Activated CD8-positive, alpha-beta memory T cell treated with anti-CD3 and anti-CD28 coated beads for 24 hours (primary cell): Measurements from ENCODE around the gene KPNB1.
A peak's percentile ranks its signal among the peaks of the same experiment; 100 is the strongest.

Source experiments
- DNase-seq: peaks from one replicate; pipeline ENCODE4 v3.0.0-alpha.2; 2020

Gene KPNB1

GRCh38 chr17:47698749-47699535, 49.2 kb downstream of the KPNB1 start:
- peak; percentile 97 for DNase-seq

- no peak for DNase-seq
Observed at GRCh38 chr17:47699536-47699840, 49.8 kb downstream of the KPNB1 start.

- peak; percentile 74 for DNase-seq
Observed at GRCh38 chr17:47700471-47701449, 51.0 kb downstream of the KPNB1 start.

GRCh38 chr17:47701608-47702007, 51.9 kb downstream of the KPNB1 start:
- DNase-seq, result peak; percentile 63

GRCh38 chr17:47702391-47702995, 52.8 kb downstream of the KPNB1 start:
- peak; percentile 65 for DNase-seq

GRCh38 chr17:47703191-47703591, 53.5 kb downstream of the KPNB1 start:
- peak; percentile 86 for DNase-seq

GRCh38 chr17:47703671-47704070, 54.0 kb downstream of the KPNB1 start:
- no peak for DNase-seq

- peak; percentile 71 for DNase-seq
Observed at GRCh38 chr17:47704116-47704515, 54.4 kb downstream of the KPNB1 start.

GRCh38 chr17:47704736-47705135, 55.0 kb downstream of the KPNB1 start:
- DNase-seq, result peak; percentile 62

GRCh38 chr17:47705536-47706530, 56.1 kb downstream of the KPNB1 start:
- peak; percentile 84 for DNase-seq

- DNase-seq, result no peak
Observed at GRCh38 chr17:47707056-47707804, 57.5 kb downstream of the KPNB1 start.

GRCh38 chr17:47707884-47708283, 58.2 kb downstream of the KPNB1 start:
- no peak for DNase-seq

- no peak for DNase-seq
Observed at GRCh38 chr17:47708312-47708863, 58.7 kb downstream of the KPNB1 start.

GRCh38 chr17:47708864-47709541, 59.3 kb downstream of the KPNB1 start:
- no peak for DNase-seq

- no peak for DNase-seq
Observed at GRCh38 chr17:47709594-47709993, 59.9 kb downstream of the KPNB1 start.

GRCh38 chr17:47711366-47712099, 61.8 kb downstream of the KPNB1 start:
- DNase-seq, result no peak

GRCh38 chr17:47712330-47713023, 62.8 kb downstream of the KPNB1 start:
- DNase-seq, result no peak

GRCh38 chr17:47713980-47714700, 64.4 kb downstream of the KPNB1 start:
- DNase-seq, result no peak
